MM.1S (cell line): ENCODE measurements around the gene SLC27A4.

ENCODE experiments used
- DNase-seq: peaks from one replicate; pipeline ENCODE4 v3.0.0-alpha.2; 2015
- H2AFZ ChIP-seq: fragments of 300-600 bp; sonication (generic); 2 replicates; pipeline ENCODE4 v1.6.0; 2016; ENCODE audit warnings: antibody characterized with exemption, low read length
- H3F3A ChIP-seq: fragments of 300-600 bp; sonication (generic); 2 replicates; pipeline ENCODE4 v1.6.1; 2016; ENCODE audit warnings: mild to moderate bottlenecking, antibody characterized with exemption, low read length, moderate library complexity, mixed read lengths; ENCODE audit not compliant: insufficient read depth
- H3K27ac ChIP-seq: fragments of 300-600 bp; sonication (generic); 2 replicates; pipeline ENCODE4 v1.5.1; 2016; ENCODE audit warnings: mild to moderate bottlenecking, low read length
- H3K27me3 ChIP-seq: fragments of 300-600 bp; sonication (generic); replicated peaks from 2 replicates; pipeline ENCODE4 v1.6.0; 2016; ENCODE audit warnings: low read length; ENCODE audit not compliant: insufficient read depth
- H3K36me3 ChIP-seq: fragments of 300-600 bp; sonication (generic); replicated peaks from 2 replicates; pipeline ENCODE4 v1.6.1; 2016; ENCODE audit warnings: mild to moderate bottlenecking, low read length, mixed read lengths; ENCODE audit not compliant: insufficient read depth
- H3K4me1 ChIP-seq: fragments of 300-600 bp; sonication (generic); 2 replicates; pipeline ENCODE4 v1.6.1; 2016; ENCODE audit warnings: low read length, mixed read lengths
- H3K4me2 ChIP-seq: fragments of 300-600 bp; sonication (generic); 2 replicates; pipeline ENCODE4 v1.6.0; 2016; ENCODE audit warnings: low read depth, low read length
- H3K4me3 ChIP-seq: fragments of 300-600 bp; sonication (generic); 2 replicates; pipeline ENCODE4 v1.5.1; 2016; ENCODE audit warnings: low read length, mixed read lengths
- H3K79me2 ChIP-seq: fragments of 300-600 bp; sonication (generic); 2 replicates; pipeline ENCODE4 v1.6.1; 2016; ENCODE audit warnings: mixed run types, low read length, mixed read lengths
- H3K9ac ChIP-seq: fragments of 300-600 bp; sonication (generic); 2 replicates; pipeline ENCODE4 v1.6.1; 2016; ENCODE audit warnings: low read length, mixed read lengths
- H3K9me2 ChIP-seq: fragments of 300-600 bp; sonication (generic); replicated peaks from 2 replicates; pipeline ENCODE4 v1.6.1; 2016; ENCODE audit warnings: mild to moderate bottlenecking, low read length, mixed read lengths; ENCODE audit not compliant: insufficient read depth
- H3K9me3 ChIP-seq: fragments of 300-600 bp; sonication (generic); replicated peaks from 2 replicates; pipeline ENCODE4 v1.6.1; 2016; ENCODE audit warnings: mild to moderate bottlenecking, low read length, mixed read lengths; ENCODE audit not compliant: insufficient read depth
- H4K20me1 ChIP-seq: fragments of 300-600 bp; sonication (generic); 2 replicates; pipeline ENCODE4 v1.6.1; 2016; ENCODE audit warnings: mild to moderate bottlenecking, low read length, moderate library complexity, mixed read lengths; ENCODE audit not compliant: insufficient read depth
- CTCF ChIP-seq: fragments of 300-600 bp; sonication (generic); IDR thresholded peaks from 2 replicates; pipeline ENCODE4 v1.5.1; 2016; ENCODE audit warnings: antibody characterized with exemption, low read length, mixed read lengths
- EZH2 ChIP-seq: fragments of 300-600 bp; sonication (generic); optimal IDR thresholded peaks from 2 replicates; pipeline ENCODE3; 2017; ENCODE audit warnings: low read depth, mild to moderate bottlenecking, antibody characterized with exemption, low read length, mixed read lengths
- EZH2phosphoT487 ChIP-seq: fragments of 300-600 bp; sonication (generic); IDR thresholded peaks from 2 replicates; pipeline ENCODE4 v1.6.1; 2018; ENCODE audit warnings: antibody characterized with exemption, low read length

The SLC27A4 gene

GRCh38 chr9:128309551-128309950, 30.8 kb upstream of the SLC27A4 start:
- peaks cover 2% of the 10 kb centered on the region; the same call in 1 of the 2 replicates for H3K36me3 ChIP-seq
- H3K9ac ChIP-seq: no peak overlapping the region
- H3K4me3 ChIP-seq: no peak overlapping the region
- H3K4me1 ChIP-seq: no peaks in the 10 kb centered on the region
- H3K27me3 ChIP-seq: no peaks in the 10 kb centered on the region
- H3K9me3 ChIP-seq: no peaks in the 10 kb centered on the region
- H4K20me1 ChIP-seq: no peaks in the 10 kb centered on the region
- no peak for DNase-seq
- no peak overlapping the region for H2AFZ ChIP-seq
- H3F3A ChIP-seq: no peaks in the 10 kb centered on the region
- no peak overlapping the region for H3K27ac ChIP-seq
- no peaks in the 10 kb centered on the region for H3K9me2 ChIP-seq
- H3K79me2 ChIP-seq: no peaks in the 10 kb centered on the region
- TF ChIP-seq EZH2 (no peak), CTCF (no peak), EZH2phosphoT487 (no peak)
- H3K4me2 ChIP-seq: no peak overlapping the region

- Histone ChIP-seq H3K9ac (no peak overlapping the region), H3K9me3 (no peaks in the 10 kb centered on the region), H3K4me2 (no peak overlapping the region), H3K79me2 (no peaks in the 10 kb centered on the region), H2AFZ (no peak overlapping the region), H3F3A (no peaks in the 10 kb centered on the region), H3K27me3 (no peaks in the 10 kb centered on the region), H3K27ac (no peak overlapping the region), H3K4me3 (no peak overlapping the region), H4K20me1 (no peaks in the 10 kb centered on the region), H3K36me3 (peaks cover 2% of the 10 kb centered on the region; the same call in 1 of the 2 replicates), H3K9me2 (no peaks in the 10 kb centered on the region), H3K4me1 (no peaks in the 10 kb centered on the region)
- DNase-seq: no peak
- TF ChIP-seq EZH2phosphoT487 (no peak), CTCF (no peak), EZH2 (no peak)
Observed at GRCh38 chr9:128310461-128310860, 29.9 kb upstream of the SLC27A4 start.

- Histone ChIP-seq H3K4me2 (no peak overlapping the region), H3K9ac (no peak overlapping the region), H3K27me3 (no peaks in the 10 kb centered on the region), H3K79me2 (no peaks in the 10 kb centered on the region), H3K9me2 (no peaks in the 10 kb centered on the region), H4K20me1 (no peaks in the 10 kb centered on the region), H3K27ac (no peak overlapping the region), H2AFZ (no peak overlapping the region), H3K9me3 (no peaks in the 10 kb centered on the region), H3K4me1 (no peaks in the 10 kb centered on the region), H3K4me3 (no peak overlapping the region), H3F3A (no peaks in the 10 kb centered on the region), H3K36me3 (peaks cover 2% of the 10 kb centered on the region; the same call in 1 of the 2 replicates)
- TF ChIP-seq EZH2phosphoT487 (no peak), CTCF (no peak), EZH2 (no peak)
- no peak for DNase-seq
Observed at GRCh38 chr9:128314697-128315096, 25.6 kb upstream of the SLC27A4 start.
